ENCODE results near the gene GRPEL1.
"Not testable (repeated sequence)": the region's sequence is repeated elsewhere in the genome, so short reads cannot be mapped to it uniquely, and the experiment has no call there.

GRPEL1 gene

DNA sequence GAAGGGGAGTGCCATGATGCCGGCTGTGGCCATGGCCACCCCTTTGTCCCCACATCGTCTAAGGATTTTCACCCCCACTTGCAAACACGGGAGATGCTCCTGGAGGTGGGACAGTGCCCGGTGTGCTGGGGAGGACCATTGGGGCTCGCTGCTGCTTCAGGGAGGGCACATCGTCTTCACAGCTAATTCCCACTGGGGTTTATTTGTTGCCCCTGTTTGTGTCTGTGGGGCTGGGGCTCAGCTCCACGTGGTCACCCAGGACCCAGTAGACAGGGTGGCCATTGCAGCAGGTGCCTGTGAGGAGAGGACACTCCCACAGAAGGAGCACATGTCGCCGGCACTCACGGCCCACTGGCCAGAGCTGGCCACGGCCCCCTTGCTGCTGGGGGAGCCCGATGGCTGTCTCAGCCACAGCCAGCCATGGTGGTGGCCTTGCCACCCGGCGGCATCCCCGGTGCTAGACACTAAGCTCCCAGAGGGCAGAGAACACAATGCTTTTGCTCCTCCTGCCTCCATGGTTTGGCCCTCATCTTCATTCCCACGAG is 27.8 kb upstream of the GRPEL1 start:
- DNase-seq, result no peak

DNA sequence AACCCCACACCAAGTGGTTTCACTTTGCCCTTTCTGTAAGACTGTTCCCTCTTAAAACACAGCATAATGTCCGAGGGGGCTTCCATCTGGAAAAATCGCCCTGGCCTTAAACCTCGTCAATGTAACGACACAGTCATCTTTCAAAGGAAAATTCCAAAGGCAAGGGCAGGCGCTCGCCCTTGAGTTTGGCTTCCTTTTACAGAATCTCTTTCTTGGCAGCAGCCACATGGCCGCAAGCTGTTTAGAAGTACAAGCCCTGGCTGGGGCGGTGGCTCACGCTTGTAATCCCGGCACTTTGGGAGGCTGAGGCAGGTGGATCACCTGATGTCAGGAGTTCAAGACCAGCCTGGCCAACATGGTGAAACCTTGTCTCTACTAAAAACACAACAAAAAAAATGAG is 27.1 kb upstream of the GRPEL1 start:
- no peak for DNase-seq

DNA sequence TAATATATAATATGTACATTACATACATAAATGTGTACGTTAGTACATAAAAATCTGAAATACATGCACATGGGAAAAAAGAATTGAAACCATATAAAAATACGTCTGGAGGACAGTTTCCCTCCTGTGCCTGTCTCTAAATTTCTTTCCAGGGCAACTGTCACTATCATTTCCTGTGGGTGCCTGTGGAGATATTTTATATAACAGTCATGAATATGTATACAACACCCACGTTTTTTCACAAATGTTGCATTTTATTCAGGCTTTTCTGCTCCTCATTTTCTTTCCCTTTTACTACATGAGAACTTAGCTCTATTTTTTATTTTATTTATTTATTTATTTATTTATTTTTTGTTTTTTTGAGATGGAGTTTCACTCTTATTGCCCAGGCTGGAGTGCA is 24.2 kb upstream of the GRPEL1 start:
- no peak for DNase-seq

DNA sequence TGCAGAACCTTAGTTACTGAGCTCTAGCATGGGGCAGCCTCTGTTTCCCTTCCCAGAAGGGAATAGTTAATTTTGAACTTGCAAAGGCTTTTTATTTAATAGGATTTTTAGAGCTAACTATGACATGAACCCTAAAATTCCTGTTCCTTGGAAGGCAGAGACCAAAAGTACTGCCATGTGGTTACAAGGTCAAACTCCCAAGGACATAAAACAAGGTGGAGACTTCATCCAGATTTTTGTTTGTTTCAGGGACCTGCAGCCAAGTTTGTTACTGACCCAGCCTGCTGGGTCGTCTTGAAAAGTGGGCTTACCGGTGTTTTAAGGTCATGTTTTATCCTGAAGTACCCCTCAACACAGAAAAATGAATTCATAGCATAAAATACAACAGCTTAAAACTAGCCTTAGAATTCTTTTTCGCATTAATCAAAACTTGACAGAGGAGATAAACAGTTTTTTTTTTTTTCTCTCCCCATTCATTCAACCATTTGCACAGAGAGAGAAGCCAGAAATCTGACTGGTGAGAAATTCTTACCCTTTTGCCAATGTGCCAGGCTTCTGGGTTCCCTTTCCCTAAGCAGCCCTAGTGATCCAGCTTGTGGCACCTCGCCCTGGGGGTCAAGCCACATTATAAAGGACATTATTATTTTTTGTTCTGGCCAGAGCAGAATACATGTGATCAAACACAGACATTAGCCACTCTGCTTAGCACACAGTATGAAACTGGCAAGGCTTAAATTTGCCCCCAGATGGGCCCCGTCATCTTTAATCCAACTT is 21.5 kb upstream of the GRPEL1 start:
- DNase-seq, result no peak

DNA sequence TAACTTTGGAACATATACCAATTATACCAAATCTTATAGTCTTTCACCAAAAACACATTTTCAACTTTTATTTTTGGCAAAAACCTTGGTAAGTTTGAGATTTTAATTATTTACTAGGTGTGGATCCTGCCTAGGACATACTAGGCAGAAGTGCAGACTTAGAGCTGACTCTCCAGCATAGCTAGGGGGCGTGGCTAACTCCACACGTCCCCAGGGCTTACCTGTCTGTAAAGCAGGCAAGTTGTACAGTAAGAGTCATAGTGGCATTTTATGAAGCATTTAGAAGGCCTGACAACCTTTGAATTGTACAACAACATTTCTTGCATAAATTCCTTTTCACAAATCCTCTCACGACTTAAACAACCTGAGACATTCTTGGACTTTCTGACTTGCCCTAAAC is 19.2 kb upstream of the GRPEL1 start:
- no peak for DNase-seq

DNA sequence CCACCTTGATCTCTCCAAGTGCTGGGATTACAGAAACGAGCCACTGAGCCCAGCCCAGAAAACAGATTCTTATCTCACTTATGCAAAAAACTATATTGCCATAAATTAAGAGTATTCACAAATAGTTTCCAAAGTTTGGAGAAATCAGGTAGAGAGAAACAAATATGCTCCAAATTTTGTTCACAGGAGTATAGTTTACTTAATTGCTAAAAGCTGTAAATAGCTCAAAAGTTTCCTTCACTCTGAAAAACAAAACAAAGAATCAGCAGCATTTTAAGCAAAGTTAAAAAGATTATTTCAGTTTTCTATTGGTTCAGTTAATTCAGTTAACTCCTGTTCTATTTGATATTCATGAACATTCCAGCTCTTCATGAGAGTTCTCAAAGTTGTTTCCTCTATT is 18.5 kb upstream of the GRPEL1 start:
- DNase-seq, result no peak

DNA sequence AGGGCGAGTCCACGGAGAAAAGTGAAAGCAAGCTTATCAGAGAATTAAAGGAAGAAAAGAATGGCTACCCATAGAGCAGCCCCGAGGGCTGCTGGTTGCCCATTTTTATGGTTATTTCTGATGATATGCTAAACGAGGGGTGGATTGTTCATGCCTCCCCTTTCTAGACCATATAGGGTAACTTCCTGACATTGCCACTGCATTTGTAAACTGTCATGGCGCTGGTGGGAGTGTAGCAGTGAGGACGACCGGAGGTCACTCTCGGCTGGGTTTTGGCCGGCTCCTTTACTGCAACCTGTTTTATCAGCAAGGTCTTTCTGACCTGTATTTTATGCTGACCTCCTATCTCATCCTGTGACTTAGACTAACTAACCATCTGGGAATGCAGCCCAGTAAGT is 16.7 kb upstream of the GRPEL1 start:
- not testable (repeated sequence) for DNase-seq

DNA sequence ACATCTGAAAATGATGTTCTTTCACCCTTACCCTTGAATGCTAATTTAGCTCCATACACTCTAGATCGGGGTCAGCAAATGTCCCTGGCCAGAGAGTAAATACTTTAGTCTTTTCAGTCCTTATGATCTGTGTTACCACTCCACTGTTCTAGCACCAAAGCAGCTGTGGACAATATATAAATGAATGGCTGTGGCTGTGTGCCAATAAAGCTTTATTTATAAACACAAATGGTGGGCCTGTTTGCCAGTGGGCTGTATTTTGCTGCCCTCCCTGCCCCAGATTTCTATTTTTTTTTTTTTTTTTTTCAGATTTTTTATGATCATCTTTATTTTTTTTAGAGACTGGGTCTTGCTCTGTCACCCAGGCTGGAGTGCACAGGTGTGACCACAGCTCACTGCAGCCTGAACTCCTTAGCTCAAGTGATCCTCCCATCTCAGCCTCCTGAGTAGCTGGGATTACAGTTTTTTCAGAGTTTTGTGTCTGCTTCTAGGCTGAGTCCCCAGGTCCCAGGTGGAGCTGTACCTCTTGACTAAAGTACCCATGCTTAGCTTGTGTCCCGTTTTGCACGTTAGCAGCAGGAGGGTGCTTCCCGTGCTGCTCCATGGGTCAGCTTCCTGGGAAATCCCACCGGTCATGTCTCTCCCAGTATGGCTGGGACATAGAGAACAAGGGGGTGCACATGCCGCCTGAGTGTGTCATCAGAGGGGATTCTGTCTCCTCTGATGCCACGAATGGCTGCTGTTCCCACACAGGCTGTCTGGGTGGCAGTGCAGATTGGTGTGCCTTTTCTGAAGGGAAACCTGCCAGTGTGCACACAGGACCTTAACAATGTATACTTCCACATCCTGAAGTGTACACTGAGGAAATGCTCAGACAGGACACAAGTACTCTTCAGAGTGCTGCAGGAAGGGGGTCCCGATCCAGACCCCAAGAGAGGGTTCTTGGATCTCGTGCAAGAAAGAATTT is 16.0 kb upstream of the GRPEL1 start:
- DNase-seq, result no peak

DNA sequence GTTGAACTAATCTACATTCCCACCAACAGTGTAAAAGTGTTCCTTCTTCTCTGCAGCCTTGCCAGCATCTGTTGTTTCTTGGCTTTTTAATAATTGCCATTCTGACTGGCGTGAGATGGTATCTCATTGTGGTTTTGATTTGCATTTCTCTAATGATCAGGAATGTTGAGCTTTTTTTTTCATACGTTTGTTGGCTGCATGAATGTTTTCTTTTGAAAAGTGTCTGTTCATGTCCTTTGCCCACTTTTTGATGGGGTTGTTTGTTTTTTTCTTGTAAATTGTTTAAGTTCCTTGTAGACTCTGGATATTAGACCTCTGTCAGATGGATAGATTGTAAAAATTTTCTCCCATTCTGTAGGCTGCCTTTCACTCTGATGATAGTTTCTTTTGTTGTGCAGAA is 12.0 kb upstream of the GRPEL1 start:
- DNase-seq, result not testable (repeated sequence)

DNA sequence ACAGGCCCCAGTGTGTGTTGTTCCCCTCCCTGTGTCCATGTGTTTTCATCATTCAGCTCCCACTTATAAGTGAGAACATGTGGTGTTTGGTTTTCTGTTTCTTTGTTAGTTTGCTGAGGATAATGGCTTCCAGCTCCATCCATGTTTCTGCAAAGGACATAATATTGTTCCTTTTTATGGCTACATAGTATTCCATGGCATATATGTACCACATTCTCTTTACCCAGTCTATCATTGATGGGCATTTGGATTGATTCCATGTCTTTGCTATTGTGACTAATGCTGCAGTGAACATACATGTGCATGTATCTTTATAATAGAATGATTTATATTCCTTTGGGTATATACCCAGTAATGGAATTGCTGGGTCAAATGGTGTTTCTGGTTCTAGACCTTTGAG is 11.6 kb upstream of the GRPEL1 start:
- DNase-seq, result not testable (repeated sequence)

DNA sequence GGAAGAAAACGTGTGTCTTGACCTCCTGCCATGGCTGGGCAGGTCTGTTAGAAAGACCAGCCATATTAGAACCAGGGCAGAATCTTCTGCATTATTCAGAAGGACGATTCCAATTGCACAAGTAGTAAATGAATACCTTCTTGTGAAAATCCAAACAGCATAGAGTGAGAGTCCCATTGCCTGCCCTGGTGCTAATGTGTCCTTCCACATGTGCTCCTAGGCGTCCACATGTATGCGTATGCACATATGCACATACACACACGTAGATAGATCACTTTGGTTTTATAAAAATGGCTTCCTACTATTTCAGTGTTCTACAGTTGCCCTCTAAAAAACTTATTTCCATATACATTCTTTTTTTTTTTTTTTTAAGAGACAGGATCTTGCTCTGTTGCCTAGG is 10.2 kb upstream of the GRPEL1 start:
- DNase-seq, result no peak

DNA sequence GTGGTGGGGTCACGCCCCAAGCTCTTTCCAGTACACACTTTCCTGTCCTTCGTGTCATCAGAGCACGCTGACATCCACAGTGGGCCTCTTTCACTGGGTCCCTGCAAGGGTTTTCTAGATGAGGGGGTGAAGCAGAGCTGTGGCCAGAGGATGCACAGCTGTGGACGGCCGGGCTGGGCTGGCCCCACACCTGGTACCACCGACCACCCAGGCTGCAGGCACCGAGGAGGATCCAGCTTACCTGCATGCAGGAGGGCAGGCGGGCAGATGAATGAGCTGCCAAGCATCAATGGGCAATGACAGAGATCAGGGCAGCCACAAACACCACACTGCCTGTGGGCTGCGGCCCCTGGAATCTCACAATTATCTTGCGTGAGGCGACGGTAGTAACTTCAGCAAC is 9.5 kb upstream of the GRPEL1 start:
- DNase-seq, result no peak

DNA sequence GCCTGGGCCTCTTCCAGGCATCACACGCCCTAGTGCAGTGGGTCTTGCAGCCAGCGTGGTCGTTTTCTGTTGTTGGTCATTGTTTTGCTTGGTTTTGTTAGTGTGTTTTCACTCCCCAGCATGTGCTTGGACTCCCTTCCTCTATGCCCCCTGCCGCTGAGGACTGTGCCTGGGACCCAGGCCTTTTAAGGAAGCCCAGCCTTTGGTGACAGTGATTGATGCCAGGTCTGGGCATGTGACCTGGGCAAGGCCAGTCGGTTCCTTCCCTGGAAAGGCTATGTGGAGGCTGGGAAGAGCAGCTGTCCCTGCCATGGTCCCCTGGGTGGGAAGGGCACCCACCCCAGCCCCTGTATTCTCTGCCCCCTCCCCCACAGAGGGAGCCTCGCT is 8.8 kb upstream of the GRPEL1 start:
- no peak for DNase-seq

DNA sequence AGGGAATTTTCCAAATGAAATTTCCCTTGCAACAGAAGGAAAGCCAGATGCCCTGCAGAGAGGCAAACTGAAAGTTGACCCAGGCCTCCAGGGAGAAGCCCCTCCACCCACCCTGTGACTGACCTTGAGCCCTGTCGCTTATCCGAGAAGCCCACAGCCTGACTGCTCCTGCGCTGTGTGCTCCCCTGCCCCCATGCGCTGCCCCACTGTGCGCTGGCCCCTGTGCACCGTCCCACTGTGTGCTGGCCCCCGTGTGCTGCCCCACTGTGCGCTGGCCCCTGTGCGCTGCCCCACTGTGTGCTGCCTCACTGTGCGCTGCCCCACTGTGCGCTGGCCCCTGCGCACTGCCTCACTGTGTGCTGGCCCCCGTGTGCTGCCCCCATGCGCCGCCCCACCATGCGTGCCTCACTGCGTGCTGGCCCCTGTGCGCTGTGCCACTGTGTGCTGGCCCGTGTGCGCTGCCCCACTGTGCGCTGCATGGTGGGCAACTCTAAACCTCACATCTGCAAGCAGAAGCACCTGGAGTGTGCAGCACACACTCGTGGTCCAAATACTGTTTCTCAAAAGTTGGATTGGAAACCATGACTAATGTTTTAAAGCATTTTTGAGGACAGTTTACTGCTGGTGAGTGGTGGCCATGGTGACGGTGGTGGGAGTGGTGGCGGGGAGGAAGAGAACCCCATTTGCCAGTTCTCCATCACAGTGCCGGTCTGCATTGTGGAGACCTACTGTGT is 8.3 kb upstream of the GRPEL1 start:
- no peak for DNase-seq

DNA sequence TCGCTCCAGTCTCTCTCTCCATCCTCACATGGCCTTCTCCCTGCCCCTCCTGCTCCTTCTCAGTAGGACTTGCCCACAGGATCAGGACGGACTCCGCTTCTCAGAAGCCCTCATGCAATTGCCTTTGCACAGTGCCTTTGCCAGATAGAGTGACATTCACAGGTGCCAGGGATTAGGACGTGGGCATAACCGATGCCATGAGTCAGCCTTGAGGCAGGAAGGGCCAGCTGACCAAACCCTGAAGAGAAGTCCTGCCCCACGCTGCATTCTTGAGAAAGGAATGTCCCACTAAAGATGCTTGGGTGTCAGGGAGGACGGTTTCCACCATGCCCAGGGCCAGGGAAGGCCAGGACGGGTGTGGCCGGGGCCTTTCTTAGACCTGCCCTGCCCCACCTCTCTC is 6.6 kb upstream of the GRPEL1 start:
- DNase-seq, result no peak

DNA sequence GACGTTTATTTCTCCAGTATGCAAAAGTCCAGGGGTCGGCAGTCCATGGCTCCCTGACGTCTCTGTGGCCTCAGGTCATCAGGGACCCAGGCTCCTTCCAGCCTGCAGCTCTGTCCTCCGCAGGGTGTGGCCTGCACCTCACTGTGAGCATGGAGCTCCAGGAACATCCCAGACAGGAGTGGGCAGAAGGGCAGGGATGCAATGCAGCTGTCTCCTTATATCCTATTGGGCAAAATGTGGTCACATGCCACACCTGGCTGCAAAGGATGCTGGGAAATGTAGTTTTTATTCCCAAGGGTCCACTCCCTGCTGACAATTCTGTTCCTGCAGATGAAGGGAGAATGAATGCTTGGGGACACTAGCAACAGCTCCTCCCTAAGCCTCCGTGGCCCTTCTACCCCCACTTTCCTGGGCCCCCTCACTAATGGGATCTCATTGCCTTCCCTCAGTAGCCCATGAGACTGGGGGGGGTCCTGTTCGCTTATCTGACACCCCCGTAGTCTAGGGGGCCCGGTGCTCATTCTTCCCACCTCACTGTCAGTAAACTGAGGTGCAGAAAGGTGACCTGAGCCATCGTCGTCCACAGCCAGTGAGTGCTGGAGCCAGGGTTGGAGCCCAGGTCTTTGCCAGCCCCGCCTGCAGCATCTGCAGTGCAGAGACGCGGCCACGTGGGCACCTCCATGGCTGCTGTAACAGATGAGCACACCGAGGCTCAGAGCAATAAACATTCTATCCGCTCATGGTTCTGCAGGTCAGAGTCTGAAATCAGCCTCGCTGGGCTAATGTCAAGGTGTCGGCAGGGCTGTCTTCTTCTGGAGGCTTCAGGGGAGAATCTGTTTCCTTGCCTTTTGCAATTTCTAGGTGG is 5.9 kb upstream of the GRPEL1 start:
- no peak for DNase-seq

DNA sequence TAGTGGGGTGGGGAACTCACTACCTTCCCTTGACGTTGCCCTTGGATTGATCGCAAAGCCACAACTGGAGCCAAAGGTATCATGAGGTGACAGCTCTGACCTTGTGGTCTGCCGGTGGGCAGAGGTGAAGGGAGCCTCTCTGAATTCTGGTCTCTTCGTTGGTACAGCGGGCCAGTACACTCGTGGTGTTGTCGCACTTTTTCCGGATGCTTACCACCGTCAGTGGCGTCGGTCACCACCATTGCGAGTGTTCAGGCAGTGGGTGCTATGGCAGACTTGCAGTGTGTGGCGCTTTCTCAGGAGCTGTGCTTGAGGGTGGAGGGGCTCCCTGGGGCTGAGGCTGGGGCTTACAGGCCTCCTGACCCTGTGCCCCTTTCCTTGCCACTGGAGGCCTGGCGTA is 5.2 kb upstream of the GRPEL1 start:
- DNase-seq, result no peak

DNA sequence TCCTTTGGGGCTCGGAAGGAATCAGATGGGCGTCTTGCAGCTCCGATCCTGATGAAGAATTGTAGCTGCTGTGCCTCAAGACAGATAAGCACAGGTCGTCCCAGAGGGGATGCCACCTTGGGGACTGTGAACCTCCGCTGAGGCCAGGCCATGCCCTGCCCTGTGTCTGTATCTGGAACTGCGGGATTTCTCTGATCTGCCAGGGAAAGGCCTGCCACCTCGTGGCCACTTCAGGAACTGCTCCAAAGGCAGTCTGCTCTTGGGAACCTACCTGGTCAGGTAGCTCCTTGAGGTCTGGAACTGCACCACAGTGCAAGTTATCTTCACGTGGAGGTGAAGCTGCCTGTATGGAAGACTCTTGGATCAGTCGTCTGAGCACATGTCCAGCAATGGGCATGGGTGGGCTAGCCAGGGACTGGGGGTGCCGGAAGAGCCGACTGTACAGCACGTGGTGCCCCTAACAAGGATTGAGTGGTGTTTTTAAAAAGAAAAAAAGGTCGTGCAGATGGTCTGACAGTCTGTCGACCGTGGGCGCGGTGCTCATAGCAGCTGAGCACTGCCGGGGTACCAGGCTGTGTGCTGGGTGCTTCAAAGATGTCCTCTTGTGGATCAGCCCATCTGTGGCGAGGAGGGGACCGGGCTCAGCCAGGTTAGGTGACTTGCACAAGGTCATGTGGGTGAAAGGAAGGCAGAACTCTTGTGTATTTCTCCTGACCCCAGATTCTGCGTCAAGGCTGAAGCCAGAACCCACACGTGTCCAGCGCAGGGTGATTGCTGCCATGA is 3.1 kb upstream of the GRPEL1 start:
- DNase-seq, result peak; percentile 55

DNA sequence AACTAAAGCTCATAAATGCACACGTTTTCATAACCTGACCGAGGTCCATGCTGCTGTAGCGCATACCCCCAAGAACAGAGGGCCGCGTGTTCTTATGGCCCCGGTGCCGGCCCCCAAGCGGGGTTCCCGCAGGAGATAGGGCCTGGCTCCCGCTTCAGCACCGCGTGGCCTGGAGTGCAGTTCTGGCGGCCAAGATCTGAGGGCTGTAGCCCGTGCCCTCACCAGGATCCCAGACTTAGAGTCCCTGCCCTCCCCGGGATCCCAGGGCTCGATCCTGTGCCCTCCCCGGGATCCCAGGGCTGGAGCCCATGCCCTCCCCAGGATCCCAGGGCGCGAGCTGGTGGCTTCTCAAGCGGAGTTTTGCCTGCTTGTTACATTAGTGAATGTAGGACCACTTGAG is 1.0 kb upstream of the GRPEL1 start:
- no peak for DNase-seq

DNA sequence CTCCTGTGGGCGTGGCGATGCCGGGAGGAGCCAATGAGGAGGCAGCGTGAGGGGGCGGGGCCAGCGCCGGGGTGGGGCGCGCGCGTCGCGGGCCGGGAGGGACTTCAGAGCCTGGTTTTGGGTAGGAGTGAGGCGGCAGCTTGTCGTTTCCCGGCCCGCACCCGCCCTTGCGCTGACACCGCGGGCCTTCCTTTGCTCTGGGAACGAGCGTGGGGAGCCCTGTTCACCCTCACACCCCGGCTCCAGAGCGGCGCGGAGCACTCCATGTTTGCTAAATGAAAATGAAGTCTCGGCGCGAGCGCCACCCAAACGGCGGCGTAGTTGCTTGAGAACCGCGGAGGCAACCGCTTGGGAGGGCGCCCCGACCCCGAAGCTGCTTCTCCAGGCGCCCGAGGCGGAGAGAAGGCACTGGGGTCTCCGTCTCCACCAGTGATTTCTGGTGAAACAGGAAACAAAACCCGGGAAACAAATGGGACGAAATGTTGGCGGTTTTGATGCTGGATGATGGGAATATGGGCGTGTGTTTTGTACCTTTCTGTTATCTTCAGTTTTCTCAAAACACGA is 497 bp upstream of the GRPEL1 start:
- DNase-seq, result no peak

DNA sequence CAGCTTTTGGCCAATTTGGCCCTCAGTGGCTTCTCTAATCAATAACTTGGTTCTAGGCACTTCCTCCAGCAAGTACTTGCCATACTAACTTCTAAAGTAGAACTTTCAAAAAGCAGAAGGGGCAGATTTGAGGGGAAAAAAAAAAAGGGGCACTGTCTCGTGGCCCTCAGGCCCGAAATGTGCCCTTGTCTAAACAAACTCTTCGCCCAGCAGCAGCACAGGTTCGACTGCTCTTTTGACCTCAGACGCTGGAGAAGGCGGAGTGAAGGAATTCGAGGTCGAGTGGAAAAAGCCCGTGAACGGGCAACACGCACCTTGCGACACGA is 775 bp downstream of the GRPEL1 start:
- DNase-seq, result no peak
